SK-N-SH (cell line): ENCODE results near the gene PTPRK. TPM values are rescaled to one million over a fixed set of nuclear protein-coding genes. Genes with fewer than 3 reads are reported as not detected.

Experiments used
- CTCF ChIA-PET: fragments of 300-600, 350-600 bp; formaldehyde crosslinking; extraction: SDS; loops from one replicate; lab custom pipeline; 2021; lab: Yijun Ruan, JAX
- POLR2A ChIA-PET: fragments of 350-600 bp; sonication (Branson Sonifier 250); formaldehyde crosslinking; extraction: SDS; loops from one replicate; lab custom pipeline; 2020; ENCODE audit warnings: antibody characterized with exemption, inconsistent platforms; lab: Yijun Ruan, JAX
- DNase-seq: peaks from one replicate; pipeline ENCODE4 v3.0.0; 2012
- H2AFZ ChIP-seq: fragments of 200-600 bp; sonication (generic); 2 replicates; pipeline ENCODE4 v1.8.1; 2016; ENCODE audit warnings: antibody characterized with exemption, mild to moderate bottlenecking, low read depth
- H3F3A ChIP-seq: fragments of 200-600 bp; sonication (generic); replicated peaks from 2 replicates; pipeline ENCODE3; 2016; ENCODE audit warnings: antibody characterized with exemption, mild to moderate bottlenecking; ENCODE audit not compliant: insufficient read depth
- H3K27ac ChIP-seq, 2 experiments: fragments of 200-500 bp in 1 of 2; fragments of 200-600 bp in 1 of 2; sonication (Bioruptor generic) in 1 of 2; sonication (generic), shearing (Covaris generic) in 1 of 2; 2 replicates each; pipeline versions ENCODE4 v1.5.1 to v1.6.1; 2014 to 2016; ENCODE audit warnings: low read depth in 2 of 2, inconsistent platforms in 1 of 2, low read length in 1 of 2, mild to moderate bottlenecking in 1 of 2, mixed read lengths in 1 of 2
- H3K27me3 ChIP-seq: fragments of 200-600 bp; sonication (generic), shearing (Covaris generic); 2 replicates; pipeline ENCODE4 v1.6.1; 2016; ENCODE audit warnings: mixed run types; ENCODE audit not compliant: insufficient read depth
- H3K36me3 ChIP-seq, 2 experiments: fragments of 200-500 bp in 1 of 2; fragments of 200-600 bp in 1 of 2; sonication (Bioruptor generic) in 1 of 2; sonication (generic) in 1 of 2; replicated peaks in 1 of 2; 2 replicates each; pipeline versions ENCODE3 to v1.5.1; 2014 to 2016; ENCODE audit warnings: low read length in 1 of 2, mild to moderate bottlenecking in 1 of 2; ENCODE audit not compliant: insufficient read depth in 2 of 2, control insufficient read depth in 1 of 2
- H3K4me1 ChIP-seq, 2 experiments: fragments of 200-500 bp in 1 of 2; fragments of 200-600 bp in 1 of 2; sonication (Bioruptor generic) in 1 of 2; sonication (generic), shearing (Covaris generic) in 1 of 2; 2 replicates each; pipeline versions ENCODE4 v1.5.1 to v1.6.1; 2014 to 2016; ENCODE audit warnings: low read depth in 1 of 2, low read length in 1 of 2, mixed run types in 1 of 2; ENCODE audit not compliant: insufficient read depth in 2 of 2, control insufficient read depth in 1 of 2
- H3K4me2 ChIP-seq: fragments of 200-600 bp; sonication (generic), shearing (Covaris generic); 2 replicates; pipeline ENCODE4 v1.6.1; 2017; ENCODE audit warnings: mixed run types
- H3K4me3 ChIP-seq, 2 experiments: fragments of 200-500 bp in 1 of 2; fragments of 200-600 bp in 1 of 2; sonication (Bioruptor generic) in 1 of 2; sonication (generic), shearing (Covaris generic) in 1 of 2; 2 replicates each; pipeline versions ENCODE4 v1.5.1 to v1.8.1; 2014 to 2016; ENCODE audit warnings: low read depth in 2 of 2, inconsistent platforms in 1 of 2, low read length in 1 of 2, mild to moderate bottlenecking in 1 of 2, mixed read lengths in 1 of 2, moderate library complexity in 1 of 2
- H3K79me2 ChIP-seq: fragments of 200-600 bp; sonication (generic); 2 replicates; pipeline ENCODE4 v1.8.1; 2017; ENCODE audit warnings: mild to moderate bottlenecking; ENCODE audit not compliant: insufficient read depth
- H3K9ac ChIP-seq: fragments of 200-600 bp; sonication (generic); 2 replicates; pipeline ENCODE4 v1.6.1; 2017; ENCODE audit warnings: mixed run types
- H3K9me2 ChIP-seq: fragments of 200-600 bp; sonication (generic); 2 replicates; pipeline ENCODE4 v1.6.1; 2017; ENCODE audit warnings: mixed run types
- H3K9me3 ChIP-seq: fragments of 200-600 bp; sonication (generic); 2 replicates; pipeline ENCODE4 v1.6.1; 2017; ENCODE audit warnings: mixed run types, mild to moderate bottlenecking, moderate library complexity
- H4K20me1 ChIP-seq: fragments of 200-600 bp; sonication (generic); 2 replicates; pipeline ENCODE4 v1.6.1; 2017; ENCODE audit warnings: mild to moderate bottlenecking, mixed run types; ENCODE audit not compliant: insufficient read depth
- EP300 ChIP-seq, 2 experiments: IDR thresholded peaks; 2 replicates each; pipeline versions ENCODE4 v1.4.0 to v1.6.1; 2012; ENCODE audit warnings: borderline replicate concordance in 1 of 2, low read depth in 1 of 2, low read length in 1 of 2
- EZH2phosphoT487 ChIP-seq: fragments of 200-600 bp; sonication (generic); IDR thresholded peaks from 2 replicates; pipeline ENCODE4 v1.6.1; 2017; ENCODE audit warnings: low read depth, mixed run types, mild to moderate bottlenecking, antibody characterized with exemption, moderate library complexity, borderline replicate concordance
- FOSL2 ChIP-seq: IDR thresholded peaks from 2 replicates; pipeline ENCODE4 v1.4.0; 2012; ENCODE audit warnings: low read depth, mild to moderate bottlenecking, moderate library complexity, borderline replicate concordance
- FOXM1 ChIP-seq: IDR thresholded peaks from 2 replicates; pipeline ENCODE4 v1.4.0; 2012; ENCODE audit warnings: low read depth, mild to moderate bottlenecking
- GABPA ChIP-seq: IDR thresholded peaks from 2 replicates; pipeline ENCODE4 v1.4.0; 2012; ENCODE audit warnings: low read depth, mild to moderate bottlenecking
- GATA2 ChIP-seq: sonication (generic); formaldehyde crosslinking; IDR thresholded peaks from 2 replicates; pipeline ENCODE4 v1.5.0; 2020; ENCODE audit warnings: mild to moderate bottlenecking, missing genetic modification reagents
- MEF2A ChIP-seq: IDR thresholded peaks from 2 replicates; pipeline ENCODE4 v1.4.0; 2012; ENCODE audit warnings: low read depth, borderline replicate concordance
- NRF1 ChIP-seq: IDR thresholded peaks from 2 replicates; pipeline ENCODE4 v1.6.1; 2012; ENCODE audit warnings: low read depth, mild to moderate bottlenecking, low read length
- POLR2AphosphoS5 ChIP-seq: IDR thresholded peaks from 2 replicates; pipeline ENCODE4 v1.6.1; 2012; ENCODE audit warnings: low read depth, low read length
- RAD21 ChIP-seq: IDR thresholded peaks from 2 replicates; pipeline ENCODE4 v1.6.1; 2012; ENCODE audit warnings: mild to moderate bottlenecking, low read length
- RCOR1 ChIP-seq: fragments of 150-350 bp; IDR thresholded peaks from 2 replicates; pipeline ENCODE4 v1.6.1; 2017; ENCODE audit warnings: antibody characterized with exemption, low read length
- RFX5 ChIP-seq: IDR thresholded peaks from 2 replicates; pipeline ENCODE4 v1.6.1; 2012; ENCODE audit warnings: mild to moderate bottlenecking, improper control_type of control experiment, low read length
- RXRA ChIP-seq: IDR thresholded peaks from 2 replicates; pipeline ENCODE4 v1.4.0; 2012; ENCODE audit warnings: low read depth, mild to moderate bottlenecking, borderline replicate concordance
- SIN3A ChIP-seq: IDR thresholded peaks from 2 replicates; pipeline ENCODE4 v1.6.1; 2012; ENCODE audit warnings: low read depth, mild to moderate bottlenecking, low read length, moderate library complexity, borderline replicate concordance
- SMC3 ChIP-seq: IDR thresholded peaks from 2 replicates; pipeline ENCODE4 v1.6.1; 2012; ENCODE audit warnings: low read depth, low read length, improper control_type of control experiment
- TAF1 ChIP-seq: IDR thresholded peaks from 2 replicates; pipeline ENCODE4 v1.6.1; 2012; ENCODE audit warnings: low read depth, mild to moderate bottlenecking, low read length, moderate library complexity, borderline replicate concordance
- TEAD4 ChIP-seq: IDR thresholded peaks from 2 replicates; pipeline ENCODE4 v1.4.0; 2012; ENCODE audit warnings: mild to moderate bottlenecking, borderline replicate concordance; ENCODE audit not compliant: insufficient read depth
- YY1 ChIP-seq: IDR thresholded peaks from 2 replicates; pipeline ENCODE4 v1.4.0; 2012; ENCODE audit warnings: low read depth, mild to moderate bottlenecking
- WGBS: methylation state at CpG from one replicate; pipeline ENCODE4 v1.1.6; 2017; ENCODE audit warnings: low lambda C conversion rate; 5-methylcytosine and 5-hydroxymethylcytosine counted together
- polyA plus RNA-seq, 3 experiments: library from polyadenylated mRNA; depleted of rRNA; stranded (reverse); fragments of >200 nt; gene quantifications; 2 replicates each; pipeline ENCODE4 v1.2.3, GENCODE V29; 2012
- TF ChIP-seq, protein P1 (sequence below): fragments of 150-350 bp; IDR thresholded peaks from 2 replicates; pipeline ENCODE4 v1.6.1; 2016; ENCODE audit warnings: mild to moderate bottlenecking, low read depth, low read length
- TF ChIP-seq, protein P2 (sequence below): IDR thresholded peaks from 2 replicates; pipeline ENCODE4 v1.4.0; 2012; ENCODE audit warnings: low read depth
- TF ChIP-seq, protein P3 (sequence below): fragments of 150-350 bp; IDR thresholded peaks from 2 replicates; pipeline ENCODE4 v1.6.1; 2017; ENCODE audit warnings: antibody characterized with exemption, low read length, low read depth, borderline replicate concordance
- TF ChIP-seq, protein P4 (sequence below): IDR thresholded peaks from 2 replicates; pipeline ENCODE4; 2012
- TF ChIP-seq, protein P5 (sequence below): IDR thresholded peaks from 2 replicates; pipeline ENCODE4 v1.4.0; 2012; ENCODE audit warnings: low read depth, borderline replicate concordance

Gene PTPRK
- polyA plus RNA-seq, 1 of the 3 experiments (the other 2 are of a cell fraction), result 9.5 TPM

DNA sequence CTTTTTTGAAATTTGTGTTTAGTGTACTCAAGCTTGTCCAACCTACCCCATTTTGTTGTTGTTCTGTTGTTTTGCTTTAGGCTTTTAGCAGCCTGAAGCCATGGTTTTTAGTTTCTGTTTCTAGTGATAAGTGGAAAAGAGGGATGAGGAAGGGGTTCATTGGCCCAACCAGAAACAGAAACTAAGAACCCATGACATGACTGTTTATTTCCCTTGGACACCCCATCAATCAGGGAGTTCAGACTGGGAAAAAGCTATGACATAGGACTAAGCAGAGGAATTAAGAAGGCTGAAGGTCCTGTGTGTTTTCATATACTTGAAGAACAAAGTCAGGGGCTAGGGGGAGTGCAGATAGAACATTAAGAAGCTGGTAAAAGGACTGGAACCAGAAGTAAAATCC is 425.0 kb downstream of the PTPRK start:
- no peak overlapping the region for H3K4me2 ChIP-seq
- no peak overlapping the region for H2AFZ ChIP-seq
- H3K9me2 ChIP-seq, result no peaks in the 10 kb centered on the region
- H3K36me3 ChIP-seq, result no peaks in the 10 kb centered on the region
- no peak overlapping the region for H3K9ac ChIP-seq
- no peaks in the 10 kb centered on the region for H3F3A ChIP-seq
- DNase-seq, result no peak
- no peaks in the 10 kb centered on the region for H3K27me3 ChIP-seq
- H3K4me3 ChIP-seq, result no peak overlapping the region
- ChIA-PET POLR2A (no interaction called here), CTCF (no interaction called here)
- no peaks in the 10 kb centered on the region for H3K9me3 ChIP-seq
- no peaks in the 10 kb centered on the region for H3K79me2 ChIP-seq
- H3K27ac ChIP-seq, result no peak overlapping the region
- no peaks in the 10 kb centered on the region for H4K20me1 ChIP-seq
- TF ChIP-seq RFX5, result no peak
- TF ChIP-seq RXRA, result no peak
- no peak for TF ChIP-seq FOXM1
- TF ChIP-seq POLR2AphosphoS5, result no peak
- TF ChIP-seq RCOR1, result no peak
- TF ChIP-seq GATA2 (CRISPR knock-in tag), result no peak
- TF ChIP-seq FOSL2, result no peak
- no peak for TF ChIP-seq EP300 (IDR thresholded peaks at IDR 0.05; ENCODE audit: borderline replicate concordance in 1 of 2, low read depth in 1 of 2, low read length in 1 of 2)
- no peak for TF ChIP-seq GABPA
- TF ChIP-seq, protein P1, sequence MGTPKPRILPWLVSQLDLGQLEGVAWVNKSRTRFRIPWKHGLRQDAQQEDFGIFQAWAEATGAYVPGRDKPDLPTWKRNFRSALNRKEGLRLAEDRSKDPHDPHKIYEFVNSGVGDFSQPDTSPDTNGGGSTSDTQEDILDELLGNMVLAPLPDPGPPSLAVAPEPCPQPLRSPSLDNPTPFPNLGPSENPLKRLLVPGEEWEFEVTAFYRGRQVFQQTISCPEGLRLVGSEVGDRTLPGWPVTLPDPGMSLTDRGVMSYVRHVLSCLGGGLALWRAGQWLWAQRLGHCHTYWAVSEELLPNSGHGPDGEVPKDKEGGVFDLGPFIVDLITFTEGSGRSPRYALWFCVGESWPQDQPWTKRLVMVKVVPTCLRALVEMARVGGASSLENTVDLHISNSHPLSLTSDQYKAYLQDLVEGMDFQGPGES, result no peak
- TF ChIP-seq MEF2A, result no peak
- TF ChIP-seq, protein P2, sequence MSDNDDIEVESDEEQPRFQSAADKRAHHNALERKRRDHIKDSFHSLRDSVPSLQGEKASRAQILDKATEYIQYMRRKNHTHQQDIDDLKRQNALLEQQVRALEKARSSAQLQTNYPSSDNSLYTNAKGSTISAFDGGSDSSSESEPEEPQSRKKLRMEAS, result no peak
- TF ChIP-seq SIN3A, result no peak
- TF ChIP-seq, protein P3, sequence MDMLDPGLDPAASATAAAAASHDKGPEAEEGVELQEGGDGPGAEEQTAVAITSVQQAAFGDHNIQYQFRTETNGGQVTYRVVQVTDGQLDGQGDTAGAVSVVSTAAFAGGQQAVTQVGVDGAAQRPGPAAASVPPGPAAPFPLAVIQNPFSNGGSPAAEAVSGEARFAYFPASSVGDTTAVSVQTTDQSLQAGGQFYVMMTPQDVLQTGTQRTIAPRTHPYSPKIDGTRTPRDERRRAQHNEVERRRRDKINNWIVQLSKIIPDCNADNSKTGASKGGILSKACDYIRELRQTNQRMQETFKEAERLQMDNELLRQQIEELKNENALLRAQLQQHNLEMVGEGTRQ, result no peak
- no peaks in the 10 kb centered on the region for H3K4me1 ChIP-seq

DNA sequence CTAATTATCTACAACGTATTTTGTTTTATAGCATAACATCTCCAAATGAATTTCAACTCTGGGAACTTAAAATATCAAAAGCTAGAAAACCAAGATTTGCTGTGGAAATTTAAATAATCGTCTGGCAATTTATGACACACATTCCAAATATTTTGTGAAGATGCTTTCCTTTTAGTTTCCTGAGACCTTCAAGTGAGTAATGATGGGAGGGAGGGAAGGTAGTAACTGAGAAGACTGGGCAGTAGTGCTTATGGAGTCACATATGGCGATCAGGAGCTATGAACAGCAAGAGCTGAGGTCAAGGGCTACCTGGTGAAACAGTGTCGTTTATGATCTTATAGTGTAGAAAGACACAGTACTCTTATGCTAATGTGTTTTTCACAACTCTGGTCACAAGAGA is 441.4 kb downstream of the PTPRK start:
- Histone ChIP-seq H3K4me3 (no peak overlapping the region), H3K27me3 (no peaks in the 10 kb centered on the region), H3K9me2 (no peaks in the 10 kb centered on the region), H3K79me2 (no peaks in the 10 kb centered on the region), H3K9ac (no peak overlapping the region), H4K20me1 (no peaks in the 10 kb centered on the region), H3K36me3 (peaks cover 11 to 52% of the 10 kb centered on the region in 2 experiments), H3F3A (no peaks in the 10 kb centered on the region), H3K4me2 (no peak overlapping the region), H3K4me1 (no peaks in the 10 kb centered on the region), H3K9me3 (no peaks in the 10 kb centered on the region), H3K27ac (no peak overlapping the region; a peak in 1 of 4 replicates), H2AFZ (no peak overlapping the region)
- 46% methylated on average over 4 of the region's 4 CpGs for WGBS
- no peak for DNase-seq
- ChIA-PET CTCF (no interaction called here), POLR2A (no interaction called here)
- TF ChIP-seq, protein P2, result no peak
- TF ChIP-seq SIN3A, result no peak
- no peak for TF ChIP-seq RAD21
- TF ChIP-seq EZH2phosphoT487, result no peak
- no peak for TF ChIP-seq YY1
- TF ChIP-seq NRF1, result no peak
- no peak for TF ChIP-seq RFX5
- TF ChIP-seq TEAD4, result no peak
- TF ChIP-seq, protein P4, sequence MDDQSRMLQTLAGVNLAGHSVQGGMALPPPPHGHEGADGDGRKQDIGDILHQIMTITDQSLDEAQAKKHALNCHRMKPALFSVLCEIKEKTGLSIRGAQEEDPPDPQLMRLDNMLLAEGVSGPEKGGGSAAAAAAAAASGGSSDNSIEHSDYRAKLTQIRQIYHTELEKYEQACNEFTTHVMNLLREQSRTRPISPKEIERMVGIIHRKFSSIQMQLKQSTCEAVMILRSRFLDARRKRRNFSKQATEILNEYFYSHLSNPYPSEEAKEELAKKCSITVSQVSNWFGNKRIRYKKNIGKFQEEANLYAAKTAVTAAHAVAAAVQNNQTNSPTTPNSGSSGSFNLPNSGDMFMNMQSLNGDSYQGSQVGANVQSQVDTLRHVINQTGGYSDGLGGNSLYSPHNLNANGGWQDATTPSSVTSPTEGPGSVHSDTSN, result no peak
- no peak for TF ChIP-seq SMC3
- no peak for TF ChIP-seq RCOR1
- TF ChIP-seq TAF1, result no peak
- TF ChIP-seq, protein P5, sequence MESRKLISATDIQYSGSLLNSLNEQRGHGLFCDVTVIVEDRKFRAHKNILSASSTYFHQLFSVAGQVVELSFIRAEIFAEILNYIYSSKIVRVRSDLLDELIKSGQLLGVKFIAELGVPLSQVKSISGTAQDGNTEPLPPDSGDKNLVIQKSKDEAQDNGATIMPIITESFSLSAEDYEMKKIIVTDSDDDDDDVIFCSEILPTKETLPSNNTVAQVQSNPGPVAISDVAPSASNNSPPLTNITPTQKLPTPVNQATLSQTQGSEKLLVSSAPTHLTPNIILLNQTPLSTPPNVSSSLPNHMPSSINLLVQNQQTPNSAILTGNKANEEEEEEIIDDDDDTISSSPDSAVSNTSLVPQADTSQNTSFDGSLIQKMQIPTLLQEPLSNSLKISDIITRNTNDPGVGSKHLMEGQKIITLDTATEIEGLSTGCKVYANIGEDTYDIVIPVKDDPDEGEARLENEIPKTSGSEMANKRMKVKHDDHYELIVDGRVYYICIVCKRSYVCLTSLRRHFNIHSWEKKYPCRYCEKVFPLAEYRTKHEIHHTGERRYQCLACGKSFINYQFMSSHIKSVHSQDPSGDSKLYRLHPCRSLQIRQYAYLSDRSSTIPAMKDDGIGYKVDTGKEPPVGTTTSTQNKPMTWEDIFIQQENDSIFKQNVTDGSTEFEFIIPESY, result no peak
- TF ChIP-seq, protein P1, result no peak
